Inflammatory macrophage treated with lipopolysaccharide for 4 hours (primary cell): ENCODE results near the gene HOXA10.
A peak's percentile ranks its signal among the peaks of the same experiment; 100 is the strongest.

Experiments used
- DNase-seq: peaks from one replicate; pipeline ENCODE4 v3.0.0-alpha.2; 2020

HOXA10 gene

DNA sequence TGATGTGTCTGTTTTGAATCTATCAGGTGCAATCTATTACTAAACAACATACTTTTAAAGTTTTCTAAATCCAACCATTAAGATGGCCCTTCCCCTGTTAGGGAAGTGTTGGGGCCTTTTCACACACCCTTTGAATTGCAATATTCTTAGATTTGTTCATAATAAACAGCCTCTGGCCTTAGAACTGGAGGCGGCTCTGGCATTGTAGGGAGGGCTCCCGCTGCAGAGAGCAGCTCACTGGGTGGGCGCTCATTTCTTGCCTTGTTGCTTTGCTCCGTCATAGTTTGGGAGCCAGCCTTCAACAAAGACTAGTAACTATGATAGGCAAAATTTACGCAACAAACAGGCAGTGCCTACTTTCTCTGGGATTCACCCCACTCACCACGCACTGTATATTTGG, 4.2 kb upstream of the HOXA10 start:
- DNase-seq = no peak

DNA sequence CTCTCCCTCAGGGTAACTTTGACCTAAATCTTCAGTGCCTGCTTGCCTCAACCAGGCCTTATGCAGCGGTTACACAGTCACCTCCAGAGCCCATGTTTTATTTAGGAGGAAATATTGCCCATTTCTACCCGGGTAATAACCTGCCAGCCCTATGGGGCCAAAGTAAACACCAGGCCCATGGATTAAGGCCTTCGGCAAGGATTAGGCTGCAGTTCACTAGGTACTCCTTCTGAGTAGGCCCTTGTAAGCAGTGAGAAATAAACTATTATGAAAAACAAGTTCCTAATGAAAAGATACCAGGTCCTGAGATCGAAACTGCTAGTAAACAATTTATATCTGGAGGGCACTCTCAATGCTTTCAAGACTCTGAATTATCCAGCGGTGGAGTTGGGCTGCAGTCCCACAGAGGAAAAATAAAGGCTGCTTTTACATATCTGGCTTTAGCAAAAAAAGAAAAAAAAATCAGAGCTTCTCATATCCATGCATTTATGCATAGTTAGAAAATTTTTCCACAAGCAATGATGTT, 3.7 kb upstream of the HOXA10 start:
- no peak for DNase-seq

DNA sequence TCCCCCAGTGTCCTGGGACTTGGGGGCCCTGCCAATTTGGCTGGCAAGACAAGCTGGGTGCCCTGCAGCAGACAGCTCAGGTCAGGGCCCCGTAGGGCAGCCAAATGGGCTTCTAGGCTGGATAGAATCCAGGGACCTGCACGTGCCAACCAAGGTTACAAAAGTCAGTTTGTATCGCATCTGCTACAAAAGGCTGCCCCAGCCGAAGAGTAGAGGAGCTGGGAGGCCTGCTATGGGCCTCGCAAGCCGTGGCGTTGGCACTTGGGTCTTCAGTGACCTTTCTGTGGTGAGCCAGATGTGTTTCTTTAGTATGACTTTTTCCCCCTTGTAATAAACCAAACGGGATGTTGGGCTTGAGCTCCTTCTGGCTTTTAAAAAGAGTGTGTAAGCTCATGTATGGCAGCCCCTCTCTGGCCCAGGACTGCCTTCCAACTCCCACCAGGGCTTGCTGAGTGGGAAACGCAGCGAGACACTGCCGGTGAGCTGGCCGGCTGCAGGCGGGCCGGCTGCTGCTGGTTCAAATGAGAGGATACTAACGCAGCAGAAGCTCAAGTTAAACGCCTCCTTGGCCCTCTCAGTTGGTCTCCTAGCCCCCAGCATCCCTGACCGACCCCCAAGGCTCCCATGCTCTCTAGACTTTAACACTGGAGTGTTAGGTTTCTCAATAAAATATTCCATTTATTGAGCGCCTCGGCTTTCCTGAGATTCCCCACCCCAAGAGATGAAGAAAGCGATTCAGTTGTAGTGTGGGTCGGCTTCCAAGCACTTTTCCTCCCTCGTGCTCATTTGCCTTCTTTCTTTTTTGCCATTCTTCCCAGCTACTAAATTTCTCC, 3.1 kb upstream of the HOXA10 start:
- DNase-seq = no peak

DNA sequence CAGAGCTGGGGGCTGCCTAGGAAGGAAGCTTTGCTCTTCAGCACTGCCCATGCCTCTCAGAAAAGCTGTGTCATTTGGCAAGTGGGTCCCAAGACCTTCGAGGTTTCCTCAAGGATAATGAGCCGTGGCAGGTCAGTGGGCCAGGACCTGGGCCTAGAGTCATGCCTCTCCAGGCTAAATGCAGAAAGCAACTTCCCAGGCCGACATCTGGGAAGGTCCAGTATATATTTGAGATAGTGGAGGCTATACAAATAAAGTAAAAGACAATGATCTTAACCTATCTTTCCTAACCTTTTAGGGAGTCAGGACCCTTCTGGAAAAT, 2.4 kb upstream of the HOXA10 start:
- no peak for DNase-seq

DNA sequence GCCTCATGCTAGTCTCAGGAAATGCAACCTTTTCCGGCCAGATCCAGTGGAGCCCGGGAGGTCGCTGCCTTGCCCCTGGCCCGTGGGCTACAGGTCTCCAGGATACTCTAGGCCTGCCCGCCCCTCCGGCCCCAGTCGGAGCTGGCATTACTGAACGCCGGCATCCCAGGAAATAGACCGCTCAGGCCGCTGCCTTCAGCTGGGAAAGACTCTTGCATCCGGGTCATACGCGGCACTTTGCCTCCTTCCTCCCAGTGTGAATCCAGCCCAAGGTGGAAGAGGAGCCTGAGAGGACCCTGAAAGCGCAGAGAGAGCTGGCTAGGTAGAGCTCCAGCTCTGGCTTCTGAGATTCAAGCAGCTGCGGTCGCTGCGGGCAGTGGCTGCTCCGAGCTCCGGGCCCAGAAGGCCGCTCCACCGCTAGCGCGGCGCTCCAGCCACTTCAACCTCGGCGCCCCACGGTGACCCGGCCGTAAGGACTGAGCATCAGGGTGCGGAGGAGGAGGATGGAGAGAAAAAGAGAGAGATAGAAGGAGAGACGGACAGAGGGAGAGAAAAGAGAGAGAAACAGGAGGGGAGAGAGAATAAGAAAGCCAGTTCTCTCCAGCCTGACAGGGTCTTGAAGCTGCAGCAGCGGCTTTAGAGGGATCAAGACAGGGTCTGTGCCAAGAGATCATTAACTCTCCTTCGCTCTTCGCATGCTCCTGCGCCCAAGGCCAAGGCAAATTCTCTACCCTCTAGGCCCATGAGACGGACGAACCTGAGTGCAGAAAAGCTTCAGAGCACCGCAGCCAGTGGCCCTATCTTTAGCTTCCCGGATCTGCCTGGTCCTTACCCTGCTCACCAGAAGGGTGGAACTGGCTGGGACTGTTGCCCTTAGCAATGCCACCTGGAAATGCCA, 1.8 kb upstream of the HOXA10 start:
- DNase-seq = no peak

DNA sequence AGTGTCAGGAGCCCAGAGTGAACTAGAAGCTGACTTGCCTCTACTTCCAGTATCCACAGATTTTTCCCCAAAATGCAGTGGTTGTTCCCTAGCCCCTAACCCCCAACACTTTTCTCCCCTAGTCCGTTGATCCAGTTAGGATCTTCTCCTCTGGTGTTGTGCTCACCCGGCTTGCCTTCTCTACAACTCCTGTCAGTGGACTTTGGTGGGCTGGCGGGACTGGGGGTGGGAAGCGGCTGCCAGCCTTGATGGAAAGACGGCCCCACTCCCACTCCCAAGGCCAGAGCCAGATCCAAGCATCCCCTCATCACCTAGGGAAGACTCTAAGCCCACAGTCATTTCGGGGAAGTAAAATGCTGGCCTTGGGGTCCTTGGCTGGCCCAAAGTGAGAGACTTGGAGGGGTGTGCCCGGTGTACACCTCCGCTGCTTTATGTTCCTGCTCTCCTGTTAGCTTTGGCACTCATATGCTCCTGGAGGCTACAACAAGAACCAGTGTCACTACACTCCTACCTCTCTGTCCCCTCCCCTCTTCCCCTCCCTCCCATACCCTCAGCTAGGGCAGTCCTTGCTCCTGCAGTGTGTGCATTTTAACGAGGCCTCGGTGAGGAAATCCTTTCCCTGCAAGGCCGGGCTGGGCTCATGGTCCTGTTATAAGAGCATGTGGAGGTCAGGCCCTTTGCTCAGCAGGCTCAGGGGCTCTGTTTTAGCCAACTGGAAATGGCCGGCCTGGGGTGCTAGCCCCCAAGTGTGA, 930 bp upstream of the HOXA10 start:
- DNase-seq = no peak

DNA sequence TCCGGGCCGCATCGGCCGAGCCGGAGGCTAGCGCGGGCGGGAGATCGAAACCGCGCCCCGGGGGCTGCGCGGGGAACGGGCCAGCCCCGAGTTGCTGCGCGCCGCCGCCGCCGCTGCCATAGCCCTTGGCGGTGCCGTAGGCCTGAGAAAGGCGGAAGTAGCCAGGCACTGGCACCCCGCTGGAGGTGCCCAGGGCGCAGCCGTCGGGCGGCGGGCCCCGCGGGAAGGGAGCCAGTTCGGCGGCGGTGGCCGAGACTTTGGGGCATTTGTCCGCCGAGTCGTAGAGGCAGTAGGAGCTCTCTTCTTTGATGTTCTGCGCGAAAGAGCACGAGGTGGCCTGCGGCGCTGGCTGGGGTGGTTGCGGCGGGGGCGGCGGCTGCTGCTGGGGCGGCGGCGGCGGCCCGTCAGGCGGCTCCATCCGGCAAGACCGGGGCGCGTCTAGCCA, 587 bp downstream of the HOXA10 start:
- peak; percentile 63 for DNase-seq

DNA sequence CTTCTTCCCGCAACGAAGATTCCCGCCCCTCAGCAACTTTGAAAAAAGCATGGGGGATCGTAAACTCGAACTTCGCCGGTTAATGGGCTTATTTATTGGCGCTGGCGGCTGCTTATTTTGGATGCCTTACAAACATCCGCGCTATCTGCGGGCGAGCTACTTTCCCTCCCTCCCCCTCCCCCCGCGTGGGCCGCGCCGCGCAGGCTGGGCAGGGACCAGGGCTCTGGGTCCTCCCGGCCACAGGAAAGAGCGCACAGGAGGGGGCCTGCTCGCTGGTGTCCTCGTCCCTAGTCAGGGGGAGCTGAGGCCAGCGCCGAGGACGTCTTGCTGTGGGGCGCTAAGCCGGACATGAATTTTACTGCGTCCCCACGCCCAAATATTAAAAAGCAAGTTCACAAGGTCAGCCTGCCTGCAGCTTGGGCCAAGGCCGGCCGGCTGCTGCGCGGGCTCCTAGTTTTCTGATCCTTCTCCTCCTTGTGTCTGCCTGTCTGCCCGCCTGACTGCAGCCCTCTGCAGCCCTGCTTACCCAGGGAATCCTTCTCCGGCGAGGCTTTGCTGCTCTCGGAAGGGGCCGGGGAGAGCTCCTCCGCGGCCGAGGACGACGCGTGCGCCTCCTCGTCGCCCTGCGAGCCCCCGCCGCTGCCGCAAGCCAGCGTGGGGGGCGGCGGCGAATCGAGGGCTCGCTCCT, 1.2 kb downstream of the HOXA10 start:
- DNase-seq = no peak

DNA sequence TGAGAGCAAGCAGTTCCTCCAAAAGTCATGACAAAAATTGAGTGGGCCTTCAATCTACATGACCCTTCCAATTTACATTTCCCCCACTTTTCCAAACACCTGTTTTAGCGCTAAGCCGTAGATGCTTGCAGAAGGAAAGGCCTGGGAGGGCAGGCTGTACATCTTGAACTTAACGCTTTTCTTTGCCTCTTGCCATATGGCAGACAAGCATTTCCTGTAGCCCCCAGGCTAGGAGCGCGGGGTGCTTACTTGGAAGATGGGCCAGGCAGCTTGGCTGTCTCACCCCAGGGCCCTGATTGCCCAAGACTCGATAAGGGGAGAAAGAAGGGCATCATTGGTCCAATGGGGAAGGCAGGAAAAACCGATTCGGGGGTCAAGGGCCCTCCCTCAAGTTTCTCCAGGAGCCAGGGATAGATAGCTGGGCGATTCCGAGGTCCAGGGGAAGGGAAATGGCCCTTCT, 1.8 kb downstream of the HOXA10 start:
- DNase-seq = no peak

DNA sequence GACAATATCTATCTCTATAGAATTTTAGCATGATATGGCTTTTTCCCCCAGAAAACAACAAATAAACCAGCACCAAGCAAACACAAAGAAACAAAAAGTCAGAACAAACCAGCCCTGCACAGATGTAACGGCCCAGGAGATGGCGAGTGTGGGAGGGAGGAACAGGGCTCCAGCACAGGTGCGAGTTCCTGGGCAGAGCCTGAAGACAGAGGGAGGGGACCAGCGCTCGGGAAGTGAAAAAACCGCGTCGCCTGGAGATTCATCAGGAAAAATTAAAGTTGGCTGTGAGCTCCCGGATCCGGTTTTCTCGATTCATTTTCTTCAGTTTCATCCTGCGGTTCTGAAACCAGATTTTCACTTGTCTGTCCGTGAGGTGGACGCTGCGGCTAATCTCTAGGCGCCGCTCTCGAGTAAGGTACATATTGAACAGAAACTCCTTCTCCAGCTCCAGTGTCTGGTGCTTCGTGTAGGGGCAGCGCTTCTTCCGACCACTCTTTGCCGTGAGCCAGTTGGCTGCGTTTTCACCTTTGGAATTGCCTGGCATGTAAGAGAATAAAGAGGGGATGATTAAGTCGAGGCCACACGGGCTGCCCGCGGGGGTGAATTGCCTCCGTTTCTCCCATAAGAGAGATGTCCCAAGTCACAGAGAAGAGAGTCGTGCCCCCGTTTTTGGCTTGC, 2.3 kb downstream of the HOXA10 start:
- DNase-seq = no peak

DNA sequence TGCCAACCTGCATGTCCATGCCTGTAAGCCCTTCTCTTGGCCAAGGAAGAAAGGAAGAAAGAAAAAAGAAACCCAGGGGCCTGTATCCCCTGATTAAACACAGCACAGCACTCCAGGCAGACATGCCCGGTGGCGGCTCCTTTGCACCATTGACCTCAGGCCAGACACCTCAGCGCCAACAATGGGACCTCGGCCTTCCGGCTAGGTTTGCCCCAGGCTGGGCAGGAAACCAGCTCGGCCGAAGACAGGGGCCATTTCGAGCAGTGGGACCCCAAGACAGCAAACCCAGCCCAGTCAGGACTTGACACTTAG, 2.8 kb downstream of the HOXA10 start:
- DNase-seq = no peak

DNA sequence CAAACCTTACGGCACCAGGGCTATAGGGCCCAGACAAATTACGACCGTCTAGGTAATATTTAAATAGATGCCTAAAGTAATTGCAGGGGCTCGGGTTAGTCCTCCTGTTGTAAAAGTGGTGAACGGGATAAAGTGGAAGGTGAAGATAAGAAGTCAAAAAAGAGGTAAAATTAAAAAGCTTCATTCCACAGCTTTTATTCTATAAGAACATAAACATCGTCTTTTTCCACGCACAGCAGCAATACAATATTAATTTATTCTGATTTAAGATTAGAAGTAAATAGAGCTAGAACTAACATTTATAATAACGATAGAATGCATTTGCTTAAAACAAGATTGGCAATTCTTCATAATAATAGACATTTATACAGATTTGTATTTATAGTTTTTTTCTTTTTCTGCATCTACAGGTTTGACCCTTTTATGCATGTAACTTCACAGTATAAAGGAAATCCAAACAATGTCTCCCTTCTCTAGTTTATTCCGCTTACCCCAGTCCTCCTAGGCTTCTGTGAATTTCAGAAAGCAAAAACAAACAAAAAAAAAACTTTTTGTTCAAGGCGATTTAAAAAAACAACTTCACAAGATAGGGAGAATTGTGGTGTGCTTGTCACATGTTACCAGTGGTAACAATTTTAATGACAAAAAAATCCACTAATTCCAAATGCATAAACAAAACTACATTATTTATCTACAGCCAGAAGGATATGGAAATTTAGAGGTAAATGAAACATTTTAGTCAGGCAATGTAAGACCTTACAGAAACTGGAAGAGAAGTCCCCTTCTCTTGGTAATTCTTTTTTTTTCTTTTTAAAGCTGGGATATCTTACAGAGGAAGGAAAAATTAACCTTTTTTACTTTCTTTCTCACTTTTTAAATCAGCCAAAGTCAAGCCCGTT, 3.4 kb downstream of the HOXA10 start:
- no peak for DNase-seq

DNA sequence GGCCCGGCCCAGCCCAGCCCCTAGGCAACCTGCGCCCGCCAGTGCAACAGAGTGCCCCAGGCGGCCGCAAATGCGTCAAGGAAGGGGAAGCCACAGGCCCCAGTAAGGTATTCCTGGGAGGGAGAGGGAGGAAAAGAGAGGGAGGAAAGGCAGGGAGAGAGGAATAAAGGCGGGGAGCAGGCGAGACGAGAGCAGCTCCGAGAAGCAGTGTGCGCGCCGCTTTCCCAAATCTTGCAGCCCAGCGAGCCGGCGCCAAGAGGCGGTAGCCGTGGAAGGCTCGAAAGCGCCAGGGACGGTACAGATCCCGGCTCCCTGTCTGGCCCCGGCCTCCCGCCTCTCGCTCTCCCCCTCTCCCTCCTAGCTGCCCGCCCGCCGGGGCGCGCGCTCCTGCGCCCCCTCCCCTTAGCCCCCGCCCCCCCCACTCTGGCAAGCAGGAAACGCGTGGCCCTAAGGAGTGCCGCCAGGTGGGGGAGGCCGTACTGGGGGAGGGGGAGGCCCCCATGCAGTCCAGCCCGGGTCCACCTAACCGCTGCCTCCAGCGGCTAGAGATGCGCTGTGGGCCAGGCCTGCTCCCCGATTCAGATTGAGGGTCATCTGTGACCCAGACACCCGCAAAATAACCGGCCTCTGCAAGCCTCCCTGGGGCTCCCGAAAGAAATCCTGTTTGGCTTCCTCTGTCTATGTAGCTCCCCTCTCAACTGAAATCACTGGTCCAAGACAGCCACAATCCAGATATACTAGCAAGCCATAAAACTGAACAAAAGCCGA, 4.3 kb downstream of the HOXA10 start:
- no peak for DNase-seq

DNA sequence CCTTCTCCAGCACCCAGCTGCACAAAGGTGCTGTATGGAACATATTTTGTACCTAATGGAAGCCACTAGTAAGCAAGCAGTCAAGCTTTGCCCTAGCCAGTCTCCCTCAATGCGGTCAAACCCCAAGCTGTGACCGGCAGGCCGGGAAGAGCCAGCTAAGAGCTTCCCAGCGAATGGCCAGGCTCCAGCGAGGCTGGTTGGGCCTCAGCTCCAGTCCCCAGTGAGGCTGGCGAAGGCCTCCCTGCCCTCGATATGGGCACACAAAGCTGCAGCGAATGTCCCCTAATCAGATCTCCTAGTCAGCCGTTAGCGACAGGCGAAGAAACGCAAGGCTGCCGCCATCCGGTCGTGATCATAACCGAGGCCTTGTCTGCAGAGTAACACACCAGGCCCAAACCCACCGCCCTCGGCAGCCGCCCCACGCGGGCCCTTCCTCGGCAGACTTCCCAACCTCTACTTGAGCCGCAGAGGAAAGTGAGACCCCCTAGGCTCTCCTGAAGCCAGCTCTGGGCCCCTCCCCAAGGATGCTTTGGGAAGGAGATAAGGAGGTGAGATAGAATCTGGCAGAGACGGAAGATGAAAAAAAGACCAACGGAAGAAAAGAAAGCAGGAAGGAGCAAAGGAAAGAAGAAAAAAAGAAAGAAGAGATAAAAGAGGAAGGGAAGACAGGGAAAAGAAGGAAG, 5.7 kb downstream of the HOXA10 start:
- DNase-seq = no peak

DNA sequence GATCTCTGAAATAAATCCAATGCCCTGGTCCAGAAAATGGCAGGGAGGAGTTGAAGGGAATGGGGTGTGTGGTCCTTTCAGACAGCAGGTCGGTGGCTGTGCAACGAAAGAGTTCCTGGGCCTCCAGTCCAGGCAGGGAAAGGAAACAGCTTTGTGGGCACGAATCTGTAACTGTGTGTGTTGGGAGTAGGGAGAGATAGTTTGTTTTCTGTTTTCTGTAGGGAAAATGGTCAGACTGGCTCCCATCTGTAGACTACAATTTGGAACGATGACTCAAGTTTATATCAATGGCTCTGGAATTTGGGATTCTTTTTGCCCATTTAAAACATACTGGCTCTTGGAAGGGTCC, 6.2 kb downstream of the HOXA10 start:
- no peak for DNase-seq

DNA sequence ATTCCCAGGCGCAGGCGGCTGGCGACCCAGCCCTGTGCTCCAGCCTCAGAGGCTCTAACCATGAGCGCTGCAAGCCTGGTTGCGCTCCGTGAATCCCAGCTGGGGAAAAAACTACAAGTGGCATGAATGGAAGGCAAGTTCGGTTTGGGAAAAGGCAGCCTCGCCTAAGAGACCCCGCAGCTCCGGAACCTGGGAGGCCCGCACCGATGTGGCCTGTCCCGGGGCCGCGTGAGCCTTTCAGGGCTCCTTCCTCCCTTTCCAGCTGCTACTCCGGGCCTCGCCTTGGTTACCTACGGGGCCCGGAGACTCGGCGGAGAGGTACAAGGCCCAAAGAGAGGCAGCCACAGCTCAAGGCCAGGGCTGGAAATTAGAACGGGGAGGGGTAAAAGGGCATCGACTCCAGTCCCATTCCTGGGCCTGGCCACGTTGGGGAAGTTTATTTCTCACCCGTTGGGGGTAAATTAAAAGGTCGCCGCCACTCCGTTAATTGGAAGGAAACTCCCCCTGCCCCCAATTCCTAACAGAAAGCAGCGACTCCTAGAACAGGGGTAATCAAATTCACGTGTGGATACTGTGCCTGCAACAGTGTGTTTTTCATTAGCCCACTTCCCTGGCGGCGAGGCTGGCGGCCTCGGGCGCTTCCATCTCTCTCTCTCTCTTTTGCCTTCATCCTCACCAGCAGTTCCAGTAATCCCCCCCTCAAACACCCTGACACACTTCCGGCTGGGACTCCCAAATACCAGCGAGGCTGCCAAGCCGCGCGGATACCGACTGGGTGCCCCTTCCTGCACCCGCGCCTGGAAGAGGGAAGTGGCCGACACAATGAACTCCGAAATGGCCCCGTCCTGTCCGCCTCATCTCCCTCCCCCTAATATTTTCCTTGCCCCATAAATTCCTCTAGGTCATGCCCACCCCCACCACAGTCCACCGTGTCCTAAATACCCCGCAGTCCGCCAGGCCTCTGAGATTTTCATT, 7.3 kb downstream of the HOXA10 start:
- no peak for DNase-seq

DNA sequence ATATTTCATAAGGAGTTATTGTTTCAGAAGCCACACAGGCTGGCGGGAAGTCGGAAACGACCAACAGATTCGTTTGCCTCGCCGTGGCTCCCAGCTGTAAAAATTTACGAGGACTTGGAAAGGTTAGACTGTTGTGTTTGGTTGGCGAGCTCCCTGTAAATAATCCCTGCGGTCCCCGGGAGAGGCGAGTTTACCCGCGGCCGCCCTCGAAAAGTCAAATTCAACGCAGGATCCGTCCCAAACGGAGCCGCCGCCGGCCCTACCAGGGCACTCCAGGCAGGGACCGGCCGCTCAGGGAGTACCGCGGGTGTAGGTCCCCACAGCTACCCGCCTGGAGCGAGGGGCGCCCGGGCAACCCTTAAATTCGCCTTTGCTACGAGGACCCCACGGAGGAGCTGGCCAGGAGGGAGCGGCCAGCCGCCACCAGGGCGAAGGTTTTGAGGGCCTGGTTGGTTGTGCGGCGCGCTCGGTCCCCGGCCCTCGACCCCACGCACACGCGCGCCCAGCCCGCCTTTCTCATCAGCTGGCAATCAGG, 8.1 kb downstream of the HOXA10 start:
- no peak for DNase-seq
